Superior temporal gyrus (tissue), 1 donor: ENCODE results near the gene COL2A1.

Experiments used
- DNase-seq: peaks from one replicate; pipeline ENCODE4 v3.0.0-alpha.2; 2016; ENCODE audit errors: extremely low spot score

The COL2A1 gene

GRCh38 chr12:47944685-47945340 lies 59.5 kb downstream of the COL2A1 start:
- DNase-seq, result no peak

DNA sequence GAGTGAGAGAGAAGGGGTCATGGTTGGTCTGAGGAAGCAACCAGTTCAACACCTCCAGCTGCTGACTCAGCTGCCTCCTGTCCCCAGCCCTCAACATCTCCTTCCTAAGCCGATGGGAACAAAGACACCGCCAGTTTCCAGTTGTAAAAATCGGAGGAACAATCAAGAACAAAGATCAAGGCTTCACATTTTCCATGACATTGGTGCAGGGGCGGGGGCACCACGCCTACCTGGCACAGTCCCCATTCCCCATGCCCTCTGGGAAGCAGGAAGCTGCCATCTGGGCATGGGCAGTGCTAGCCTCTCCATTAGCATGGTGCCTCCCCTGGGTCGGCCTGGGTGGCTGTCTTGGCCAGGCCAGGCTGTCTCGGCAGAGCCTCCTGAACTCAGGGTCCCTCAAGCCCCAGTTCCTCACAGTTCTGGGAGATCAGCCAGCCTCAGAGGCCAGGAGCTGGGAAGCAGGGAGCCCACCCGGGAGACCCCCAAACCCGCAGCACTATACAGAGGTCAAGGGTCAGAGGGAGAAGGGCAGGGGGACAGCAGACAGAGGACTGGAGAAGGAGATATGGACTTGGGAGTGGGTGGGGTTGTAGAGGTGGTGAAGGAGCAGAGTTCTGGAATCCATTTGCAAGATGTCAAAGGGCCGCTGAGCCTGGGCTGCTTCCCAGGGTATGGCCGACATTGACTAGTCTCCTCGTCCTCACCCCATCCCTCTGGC lies 60.5 kb downstream of the COL2A1 start:
- DNase-seq, result no peak

DNA sequence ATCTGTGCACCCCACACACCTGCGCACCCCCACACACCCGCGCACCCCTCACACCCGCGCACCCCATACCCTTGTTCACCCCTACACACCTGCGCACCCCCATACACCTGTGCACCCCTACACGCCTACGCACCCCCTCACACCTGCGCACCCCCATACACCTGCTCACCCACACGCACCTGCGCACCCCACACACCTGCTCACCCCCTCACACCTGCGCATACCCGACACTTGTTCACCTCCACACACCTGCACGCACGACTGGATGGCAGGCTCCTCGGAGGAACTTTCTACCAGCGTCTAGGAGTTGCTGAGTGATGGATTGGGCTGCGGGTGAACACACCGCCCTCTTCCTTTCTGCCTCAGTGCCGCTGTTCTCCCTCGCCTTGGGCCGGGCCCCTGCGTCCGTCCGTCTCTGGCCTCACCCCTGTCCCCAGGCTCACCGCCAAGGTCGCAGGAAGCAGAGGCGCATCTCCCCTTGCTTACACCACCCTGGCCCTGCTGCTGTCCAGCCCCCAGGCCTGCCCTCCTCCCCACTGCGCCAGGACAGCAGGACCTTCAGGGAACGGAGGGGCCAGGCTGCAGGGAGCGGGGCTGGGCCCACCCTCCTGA lies 61.6 kb downstream of the COL2A1 start:
- no peak for DNase-seq

DNA sequence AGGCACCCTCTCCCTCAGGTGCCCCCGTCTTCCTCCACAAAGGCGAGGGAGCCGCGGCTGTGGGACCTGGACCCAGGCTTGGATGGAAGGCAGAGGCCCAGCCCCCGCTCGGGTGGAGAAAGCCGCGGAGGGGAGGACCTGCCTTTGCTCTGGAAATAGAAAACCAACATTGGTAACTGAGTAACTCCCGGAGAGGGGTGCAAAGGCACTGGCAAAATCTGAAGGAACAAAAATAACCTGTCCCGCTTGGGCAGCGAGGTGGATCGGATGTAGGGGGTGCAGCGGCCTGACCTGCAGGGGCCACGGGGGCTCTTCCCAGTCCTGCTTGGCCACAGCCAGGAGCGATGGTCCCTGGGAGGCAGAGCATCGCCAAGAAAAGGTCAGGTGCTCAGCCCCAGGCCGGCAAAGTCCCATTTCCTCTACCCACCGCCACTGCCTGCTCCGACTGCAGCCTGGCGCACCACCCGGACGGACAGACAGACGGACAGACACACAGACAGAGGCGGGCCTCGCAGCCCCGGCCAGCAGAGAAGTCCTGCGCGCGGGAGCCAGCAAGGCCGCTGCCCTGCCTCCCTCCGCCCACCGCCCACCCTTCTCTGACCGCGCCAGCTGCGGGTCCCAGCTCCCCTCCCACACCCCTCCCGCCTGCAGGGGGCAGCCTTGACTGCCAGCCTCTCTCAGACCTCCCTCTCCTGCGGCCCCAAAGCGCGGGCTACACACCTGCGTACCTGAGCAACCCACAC lies 62.2 kb downstream of the COL2A1 start:
- no peak for DNase-seq

GRCh38 chr12:47941475-47941780 lies 62.8 kb downstream of the COL2A1 start:
- DNase-seq, result no peak

- DNase-seq, result no peak
These were observed 63.4 kb downstream of the COL2A1 start for GRCh38 chr12:47940773-47941474.

- DNase-seq, result no peak
These were observed 65.2 kb downstream of the COL2A1 start for GRCh38 chr12:47939009-47939601.

DNA sequence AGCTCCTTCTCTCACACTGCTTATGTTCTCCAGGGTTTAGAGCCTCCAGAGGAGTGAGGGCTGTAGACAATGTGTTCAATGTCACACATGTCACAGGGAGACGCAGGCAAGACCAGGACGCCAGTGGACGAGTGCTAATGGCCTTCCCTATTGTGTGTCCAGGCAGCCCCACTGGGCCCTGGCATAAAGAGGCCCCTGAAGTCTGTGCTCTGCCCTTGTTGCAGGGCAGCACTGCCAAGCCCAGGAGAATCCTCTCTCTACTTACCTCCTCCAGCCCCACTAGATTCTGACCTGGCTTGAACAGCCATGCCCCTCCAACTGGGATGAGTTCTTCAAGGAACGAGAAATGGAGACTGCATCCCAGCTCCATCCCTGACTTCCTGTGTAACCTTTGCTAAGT lies 65.7 kb downstream of the COL2A1 start:
- DNase-seq, result no peak

- DNase-seq, result no peak
These were observed 66.2 kb downstream of the COL2A1 start for GRCh38 chr12:47938093-47938492.

DNA sequence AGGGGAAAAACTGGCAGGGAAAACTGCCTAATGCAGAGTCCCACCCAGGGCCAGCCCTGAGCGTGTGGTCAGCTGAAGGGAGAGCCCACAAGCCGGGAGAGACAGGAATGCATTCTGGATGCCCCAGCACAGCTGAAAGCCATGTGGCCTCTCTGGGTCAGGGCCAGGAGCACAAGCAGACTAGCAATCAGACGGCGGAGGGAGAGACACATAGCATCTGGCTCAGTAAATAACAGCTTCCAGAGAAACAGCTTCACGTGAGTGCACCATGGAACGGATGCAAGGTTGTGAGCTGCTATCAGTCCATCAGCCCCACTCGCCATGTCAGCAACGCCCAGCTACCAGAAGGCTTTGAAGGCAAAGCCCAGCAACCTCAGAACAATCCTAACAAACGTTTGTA lies 69.1 kb downstream of the COL2A1 start:
- no peak for DNase-seq

- DNase-seq, result no peak
These were observed 73.1 kb downstream of the COL2A1 start for GRCh38 chr12:47931187-47931586.

- no peak for DNase-seq
These were observed 73.6 kb downstream of the COL2A1 start for GRCh38 chr12:47930634-47931033.

GRCh38 chr12:47927346-47927745 lies 76.9 kb downstream of the COL2A1 start:
- DNase-seq, result no peak
